Transverse colon (tissue), 4 donors: ENCODE results near the gene STXBP3. TPM values are rescaled to one million over a fixed set of nuclear protein-coding genes. Genes with fewer than 3 reads are reported as not detected.

Experiments
- DNase-seq: peaks from one replicate; pipeline ENCODE4 v3.0.0-alpha.2; 2019
- H3K27ac ChIP-seq, 4 donors: fragments of 200-600 bp; sonication (generic); 2 replicates each; pipeline ENCODE4 v1.5.1; 2016 to 2018; ENCODE audit warnings: inconsistent platforms in 4 of 4
- H3K27me3 ChIP-seq: fragments of 200-600 bp; sonication (generic); 2 replicates; pipeline ENCODE4 v1.5.1; 2017; ENCODE audit warnings: inconsistent platforms
- H3K36me3 ChIP-seq, 4 donors: fragments of 200-600 bp; sonication (generic); 2 replicates each; pipeline ENCODE4 v1.5.1; 2017 to 2019; ENCODE audit warnings: inconsistent platforms in 4 of 4
- H3K4me1 ChIP-seq, 4 donors: fragments of 200-600 bp; sonication (generic); 2 replicates each; pipeline ENCODE4 v1.5.1; 2017 to 2020; ENCODE audit warnings: inconsistent platforms in 4 of 4
- H3K4me3 ChIP-seq, 4 donors: fragments of 200-600 bp; sonication (generic); 1 replicate in 1 of 4; 2 replicates in 3 of 4; pipeline versions ENCODE4 v1.5.1 to v1.6.1; 2017 to 2019; ENCODE audit warnings: inconsistent platforms in 4 of 4
- H3K9me3 ChIP-seq, 2 donors: fragments of 200-600 bp; sonication (generic); 2 replicates each; pipeline ENCODE4 v1.5.1; 2017 to 2019; ENCODE audit warnings: inconsistent platforms in 2 of 2
- CTCF ChIP-seq, 5 experiments: fragments of 200-600 bp in 3 of 5; fragments of 450-650 bp in 2 of 5; sonication (generic) in 3 of 5; IDR thresholded peaks; 1 replicate in 2 of 5; 2 replicates in 3 of 5; pipeline ENCODE4 v1.5.1; 2016 to 2017; ENCODE audit warnings: antibody characterized with exemption in 5 of 5, inconsistent platforms in 3 of 5, mild to moderate bottlenecking in 2 of 5, moderate library complexity in 1 of 5
- POLR2A ChIP-seq: fragments of 450-650 bp; IDR thresholded peaks from one replicate; pipeline ENCODE4 v1.6.1; 2016; ENCODE audit warnings: antibody characterized with exemption, mild to moderate bottlenecking, moderate library complexity
- POLR2AphosphoS5 ChIP-seq, 3 donors: sonication (generic); formaldehyde crosslinking; IDR thresholded peaks; one replicate each; pipeline ENCODE4 v1.6.1; 2016; ENCODE audit warnings: antibody characterized with exemption in 3 of 3
- WGBS, 2 donors: methylation state at CpG; one replicate each; pipeline ENCODE4 v1.1.5; 2018; ENCODE audit warnings: low coverage in 1 of 2; 5-methylcytosine and 5-hydroxymethylcytosine counted together
- in situ Hi-C, 4 donors: fragments of 200-750 bp; cut with MboI; loops; one replicate each; pipeline versions ENCODE4 v1.15.0 to v1.15.1; 2017; ENCODE audit warnings: low sequenced_read_pairs in 3 of 4, low pct_ligation_motif_present in 1 of 4, low pct_unique_long_range_greater_than_20kb in 1 of 4
- intact Hi-C: fragments of 100-400 bp; cut with DNase I; formaldehyde crosslinking; loops from one replicate; pipeline ENCODE4 v1.15.1; 2023; ENCODE audit warnings: low total_unique reads
- total RNA-seq, 4 donors: library from RNA; depleted of rRNA; stranded (reverse); fragments of >200 nt; gene quantifications; one replicate each; pipeline ENCODE4 v1.1.0, GENCODE V29; 2016

STXBP3 gene
- total RNA-seq, 4 donors from 2014 or later: 33.3 to 134 (median 76.3) TPM

- in situ Hi-C loops (no loop called here), intact Hi-C loops (no loop called here)
- no peak for DNase-seq
- no peaks in the 10 kb centered on the region for H3K27me3 ChIP-seq
- no peak overlapping the region for H3K4me3 ChIP-seq
- H3K9me3 ChIP-seq: no peaks in the 10 kb centered on the region
- no peak overlapping the region for H3K27ac ChIP-seq
- WGBS, 2 donors: 65 to 91% methylated on average over 3 to 6 of the region's 6 CpGs
- H3K36me3 ChIP-seq: no peaks in the 10 kb centered on the region
- H3K4me1 ChIP-seq: no peaks in the 10 kb centered on the region
- TF ChIP-seq POLR2A: no peak
- TF ChIP-seq CTCF (IDR thresholded peaks at IDR 0.05): no peak
- no peak for TF ChIP-seq POLR2AphosphoS5 (IDR thresholded peaks at IDR 0.05)
Measured at GRCh38 chr1:108858230-108858950, 111.9 kb downstream of the STXBP3 start.

Other genes starting within 250 kb of the STXBP3 start
- gene EEIG2, start 186.6 kb upstream of the STXBP3 start, total RNA-seq: 10 to 100 TPM; 15.7 to 27.0 (median 24.9) TPM
- gene HENMT1, start 85.6 kb upstream of the STXBP3 start, total RNA-seq: 1 to 10 TPM in 2 of 4 donors, not detected in 2; 4.8 to 5.1 TPM
- gene PRPF38B, start 54.4 kb upstream of the STXBP3 start, total RNA-seq: 10 to 100 TPM; 11.7 to 56.4 (median 39.2) TPM
- gene FNDC7, start 33.8 kb upstream of the STXBP3 start, total RNA-seq: not detected
- not detected for gene AKNAD1, start 110.4 kb downstream of the STXBP3 start, total RNA-seq
- 10 to 100 TPM in 3 of 4 donors, 1 to 10 TPM in 1; 9.7 to 31.0 (median 23.8) TPM for gene GPSM2, start 130.3 kb downstream of the STXBP3 start, total RNA-seq
- gene CLCC1, start 216.8 kb downstream of the STXBP3 start, total RNA-seq: 10 to 100 TPM; 13.0 to 21.9 (median 18.2) TPM